WTC11 (cell line): ENCODE data around the gene TPM2. TPM values are rescaled to one million over a fixed set of nuclear protein-coding genes. Genes with fewer than 3 reads are reported as not detected.

Source experiments
- ATAC-seq: fragments of 200-7000 bp; cut with Tn5 transposase; 2 replicates; pipeline ENCODE4 v1.10.0; 2021; ENCODE audit warnings: mild to moderate bottlenecking, moderate library complexity
- CTCF ChIA-PET: fragments of 300-600 bp; sonication (Branson Sonifier 250); formaldehyde crosslinking; loops from one replicate; lab custom pipeline; 2021; ENCODE audit warnings: antibody characterized with exemption; lab: Charles Lee
- POLR2A ChIA-PET: fragments of 350-600 bp; sonication (Branson Sonifier 250); formaldehyde crosslinking; loops from one replicate; lab custom pipeline; 2021; ENCODE audit warnings: antibody characterized with exemption; lab: Charles Lee
- DNase-seq: peaks from one replicate; pipeline ENCODE4 v3.0.0; 2021; ENCODE audit warnings: low spot score
- H3K27ac Mint-ChIP-seq: 2 replicates; pipeline ENCODE4 v1.8.0; 2021; ENCODE audit warnings: mixed read lengths
- H3K27me3 Mint-ChIP-seq: 2 replicates; pipeline ENCODE4 v1.8.0; 2021; ENCODE audit warnings: low read depth, mild to moderate bottlenecking, moderate library complexity, mixed read lengths
- H3K36me3 Mint-ChIP-seq: 2 replicates; pipeline ENCODE4 v1.8.0; 2021; ENCODE audit warnings: mixed read lengths
- H3K4me1 Mint-ChIP-seq: 2 replicates; pipeline ENCODE4 v1.8.0; 2022; ENCODE audit warnings: mixed read lengths
- H3K4me3 Mint-ChIP-seq: 2 replicates; pipeline ENCODE4 v1.8.0; 2021; ENCODE audit warnings: mild to moderate bottlenecking, moderate library complexity, mixed read lengths
- H3K9me3 Mint-ChIP-seq: 2 replicates; pipeline ENCODE4 v1.8.0; 2021; ENCODE audit warnings: mixed read lengths
- ARID4B ChIP-seq: sonication (generic); formaldehyde crosslinking; IDR thresholded peaks from 2 replicates; pipeline ENCODE4 v1.8.0; 2023; ENCODE audit warnings: missing genetic modification reagents, mild to moderate bottlenecking, borderline replicate concordance
- ATF3 ChIP-seq: sonication (generic); formaldehyde crosslinking; conservative IDR thresholded peaks from 2 replicates; pipeline ENCODE4 v1.8.1; 2022; ENCODE audit warnings: mild to moderate bottlenecking, missing genetic modification reagents
- CBFB ChIP-seq: sonication (generic); formaldehyde crosslinking; IDR thresholded peaks from 2 replicates; pipeline ENCODE4 v1.8.1; 2022; ENCODE audit warnings: mild to moderate bottlenecking, low read depth, missing genetic modification reagents
- CDX4 ChIP-seq: fragments of 250-450 bp; sonication (Bioruptor Pico); IDR thresholded peaks from 2 replicates; pipeline ENCODE4 v1.9.0; 2021; ENCODE audit warnings: moderate library complexity, mild to moderate bottlenecking, inconsistent platforms, borderline replicate concordance
- CREM ChIP-seq: sonication (generic); formaldehyde crosslinking; IDR thresholded peaks from 2 replicates; pipeline ENCODE4 v1.8.1; 2022; ENCODE audit warnings: mild to moderate bottlenecking, missing genetic modification reagents, moderate library complexity
- FOXJ3 ChIP-seq: sonication (generic); formaldehyde crosslinking; IDR thresholded peaks from 2 replicates; pipeline ENCODE4 v1.9.0; 2021; ENCODE audit warnings: missing genetic modification reagents, mild to moderate bottlenecking, borderline replicate concordance
- FOXP1 ChIP-seq: sonication (generic); formaldehyde crosslinking; IDR thresholded peaks from 2 replicates; pipeline ENCODE4 v1.8.0; 2022; ENCODE audit warnings: missing genetic modification reagents, mild to moderate bottlenecking, moderate library complexity, borderline replicate concordance
- IRF2 ChIP-seq: sonication (generic); formaldehyde crosslinking; IDR thresholded peaks from 2 replicates; pipeline ENCODE4 v1.8.0; 2022; ENCODE audit warnings: low read depth, missing genetic modification reagents, borderline replicate concordance
- JUN ChIP-seq: sonication (generic); formaldehyde crosslinking; IDR thresholded peaks from 2 replicates; pipeline ENCODE4 v1.8.0; 2023; ENCODE audit warnings: mild to moderate bottlenecking, missing genetic modification reagents
- NR1H2 ChIP-seq: sonication (generic); formaldehyde crosslinking; IDR thresholded peaks from 2 replicates; pipeline ENCODE4 v1.9.0; 2021; ENCODE audit warnings: mild to moderate bottlenecking, moderate library complexity, missing genetic modification reagents
- NR2C2 ChIP-seq: sonication (generic); formaldehyde crosslinking; IDR thresholded peaks from 2 replicates; pipeline ENCODE4 v1.8.0; 2022; ENCODE audit warnings: mild to moderate bottlenecking, missing genetic modification reagents
- OVOL2 ChIP-seq: fragments of 250-450 bp; sonication (Bioruptor Pico); IDR thresholded peaks from 2 replicates; pipeline ENCODE4 v1.9.0; 2021; ENCODE audit warnings: mild to moderate bottlenecking, borderline replicate concordance
- SMAD4 ChIP-seq: sonication (generic); formaldehyde crosslinking; IDR thresholded peaks from 2 replicates; pipeline ENCODE4 v1.8.0; 2022; ENCODE audit warnings: mild to moderate bottlenecking, missing genetic modification reagents
- SOX15 ChIP-seq: fragments of 250-450 bp; sonication (Bioruptor Pico); IDR thresholded peaks from 2 replicates; pipeline ENCODE4 v1.9.0; 2021; ENCODE audit warnings: mild to moderate bottlenecking
- ZNF532 ChIP-seq: fragments of 250-450 bp; sonication (Bioruptor Pico); IDR thresholded peaks from 2 replicates; pipeline ENCODE4 v1.9.0; 2021; ENCODE audit warnings: mild to moderate bottlenecking, borderline replicate concordance
- total RNA-seq: library from RNA; stranded (reverse); gene quantifications from 3 replicates; pipeline ENCODE4 v1.2.3, GENCODE V29; 2021
- TF ChIP-seq, protein P1 (sequence below): fragments of 250-450 bp; sonication (Bioruptor Pico); IDR thresholded peaks from 2 replicates; pipeline ENCODE4 v2.1.2; 2022; ENCODE audit warnings: mild to moderate bottlenecking, moderate library complexity
- TF ChIP-seq, protein P2 (sequence below): sonication (generic); formaldehyde crosslinking; IDR thresholded peaks from 2 replicates; pipeline ENCODE4 v1.8.1; 2022; ENCODE audit warnings: low read depth, missing genetic modification reagents, borderline replicate concordance
- TF ChIP-seq, protein P3 (sequence below): sonication (generic); formaldehyde crosslinking; IDR thresholded peaks from 2 replicates; pipeline ENCODE4 v1.8.1; 2023; ENCODE audit warnings: mild to moderate bottlenecking, missing genetic modification reagents, moderate library complexity
- TF ChIP-seq, protein P4 (sequence below): sonication (generic); formaldehyde crosslinking; IDR thresholded peaks from 2 replicates; pipeline ENCODE4 v1.8.1; 2023; ENCODE audit warnings: mild to moderate bottlenecking, missing genetic modification reagents

TPM2 gene
- total RNA-seq, 1 experiment from 2014 or later = 146 TPM

DNA sequence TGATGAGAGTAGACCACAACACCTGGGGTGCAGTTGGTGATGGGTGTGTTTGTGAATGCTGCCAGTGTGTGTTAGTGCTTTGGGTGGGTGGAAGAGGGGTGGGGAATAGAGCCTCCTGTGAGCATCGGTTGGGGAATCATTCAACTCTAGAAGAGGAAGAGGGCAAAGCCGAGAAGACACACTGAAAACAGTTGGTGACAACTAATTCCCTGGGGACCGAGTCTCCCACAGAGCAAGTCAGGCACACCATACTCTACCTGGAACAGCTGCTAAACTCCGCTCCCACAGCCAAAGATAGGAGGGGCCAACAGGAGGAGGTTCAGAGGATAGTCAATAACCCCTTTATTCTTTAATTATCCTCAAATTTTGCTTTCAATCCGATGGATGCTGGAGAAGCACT is 23.2 kb downstream of the TPM2 start:
- Mint-ChIP-seq H3K4me3 (no peak overlapping the region), H3K36me3 (peaks cover 18% of the 10 kb centered on the region), H3K27me3 (no peaks in the 10 kb centered on the region; the same call in 1 of the 2 replicates), H3K9me3 (peaks cover 7% of the 10 kb centered on the region), H3K4me1 (peaks cover 24% of the 10 kb centered on the region), H3K27ac (no peak overlapping the region)
- ChIA-PET CTCF (interaction anchor here (2.9 to 3.8 kb wide), 2 partner anchors 10 to 55 kb away, joined by 18 to 41 read pairs; no protein-coding TSS in a partner anchor), POLR2A (no interaction called here)
- no peak for TF ChIP-seq FOXP1 (CRISPR knock-in tag)
- TF ChIP-seq FOXJ3 (CRISPR knock-in tag) = no peak
- TF ChIP-seq, protein P1, sequence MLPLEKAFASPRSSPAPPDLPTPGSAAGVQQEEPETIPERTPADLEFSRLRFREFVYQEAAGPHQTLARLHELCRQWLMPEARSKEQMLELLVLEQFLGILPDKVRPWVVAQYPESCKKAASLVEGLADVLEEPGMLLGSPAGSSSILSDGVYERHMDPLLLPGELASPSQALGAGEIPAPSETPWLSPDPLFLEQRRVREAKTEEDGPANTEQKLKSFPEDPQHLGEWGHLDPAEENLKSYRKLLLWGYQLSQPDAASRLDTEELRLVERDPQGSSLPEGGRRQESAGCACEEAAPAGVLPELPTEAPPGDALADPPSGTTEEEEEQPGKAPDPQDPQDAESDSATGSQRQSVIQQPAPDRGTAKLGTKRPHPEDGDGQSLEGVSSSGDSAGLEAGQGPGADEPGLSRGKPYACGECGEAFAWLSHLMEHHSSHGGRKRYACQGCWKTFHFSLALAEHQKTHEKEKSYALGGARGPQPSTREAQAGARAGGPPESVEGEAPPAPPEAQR (CRISPR knock-in tag) = no peak
- TF ChIP-seq, protein P2, sequence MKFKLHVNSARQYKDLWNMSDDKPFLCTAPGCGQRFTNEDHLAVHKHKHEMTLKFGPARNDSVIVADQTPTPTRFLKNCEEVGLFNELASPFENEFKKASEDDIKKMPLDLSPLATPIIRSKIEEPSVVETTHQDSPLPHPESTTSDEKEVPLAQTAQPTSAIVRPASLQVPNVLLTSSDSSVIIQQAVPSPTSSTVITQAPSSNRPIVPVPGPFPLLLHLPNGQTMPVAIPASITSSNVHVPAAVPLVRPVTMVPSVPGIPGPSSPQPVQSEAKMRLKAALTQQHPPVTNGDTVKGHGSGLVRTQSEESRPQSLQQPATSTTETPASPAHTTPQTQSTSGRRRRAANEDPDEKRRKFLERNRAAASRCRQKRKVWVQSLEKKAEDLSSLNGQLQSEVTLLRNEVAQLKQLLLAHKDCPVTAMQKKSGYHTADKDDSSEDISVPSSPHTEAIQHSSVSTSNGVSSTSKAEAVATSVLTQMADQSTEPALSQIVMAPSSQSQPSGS = no peak
- TF ChIP-seq NR2C2 (CRISPR knock-in tag) = no peak
- TF ChIP-seq OVOL2 (CRISPR knock-in tag) = no peak
- no peak for TF ChIP-seq IRF2 (CRISPR knock-in tag)
- no peak for TF ChIP-seq CBFB (CRISPR knock-in tag)
- TF ChIP-seq NR1H2 (CRISPR knock-in tag) = no peak
- TF ChIP-seq CDX4 (CRISPR knock-in tag) = no peak
- TF ChIP-seq, protein P3, sequence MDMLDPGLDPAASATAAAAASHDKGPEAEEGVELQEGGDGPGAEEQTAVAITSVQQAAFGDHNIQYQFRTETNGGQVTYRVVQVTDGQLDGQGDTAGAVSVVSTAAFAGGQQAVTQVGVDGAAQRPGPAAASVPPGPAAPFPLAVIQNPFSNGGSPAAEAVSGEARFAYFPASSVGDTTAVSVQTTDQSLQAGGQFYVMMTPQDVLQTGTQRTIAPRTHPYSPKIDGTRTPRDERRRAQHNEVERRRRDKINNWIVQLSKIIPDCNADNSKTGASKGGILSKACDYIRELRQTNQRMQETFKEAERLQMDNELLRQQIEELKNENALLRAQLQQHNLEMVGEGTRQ (CRISPR knock-in tag) = no peak
- TF ChIP-seq ZNF532 (CRISPR knock-in tag) = no peak
- no peak for ATAC-seq
- no peak for DNase-seq

GRCh38 chr9:35666045-35666444 is 23.7 kb downstream of the TPM2 start:
- H3K27ac Mint-ChIP-seq = no peak overlapping the region
- peaks cover 24% of the 10 kb centered on the region for H3K4me1 Mint-ChIP-seq
- CTCF ChIA-PET = interaction anchor here (1.7 to 10.2 kb wide), 9 partner anchors 10 to 216 kb away, joined by 4 to 127 read pairs (median 14); partner anchors contain the start of genes TESK1 and TPM2
- H3K9me3 Mint-ChIP-seq = peaks cover 7% of the 10 kb centered on the region
- DNase-seq = no peak
- POLR2A ChIA-PET = interaction anchor here (2.7 kb wide), 1 partner anchor 14 kb away, joined by 9 read pairs; no protein-coding TSS in a partner anchor
- H3K27me3 Mint-ChIP-seq = no peaks in the 10 kb centered on the region; the same call in 1 of the 2 replicates
- peaks cover 21% of the 10 kb centered on the region for H3K36me3 Mint-ChIP-seq
- H3K4me3 Mint-ChIP-seq = no peak overlapping the region
- no peak for ATAC-seq
- TF ChIP-seq SOX15 (CRISPR knock-in tag) (no peak), CREM (CRISPR knock-in tag) (no peak), ATF3 (no peak), ARID4B (CRISPR knock-in tag) (no peak), JUN (CRISPR knock-in tag) (no peak), SMAD4 (CRISPR knock-in tag) (no peak)
- TF ChIP-seq, protein P4, sequence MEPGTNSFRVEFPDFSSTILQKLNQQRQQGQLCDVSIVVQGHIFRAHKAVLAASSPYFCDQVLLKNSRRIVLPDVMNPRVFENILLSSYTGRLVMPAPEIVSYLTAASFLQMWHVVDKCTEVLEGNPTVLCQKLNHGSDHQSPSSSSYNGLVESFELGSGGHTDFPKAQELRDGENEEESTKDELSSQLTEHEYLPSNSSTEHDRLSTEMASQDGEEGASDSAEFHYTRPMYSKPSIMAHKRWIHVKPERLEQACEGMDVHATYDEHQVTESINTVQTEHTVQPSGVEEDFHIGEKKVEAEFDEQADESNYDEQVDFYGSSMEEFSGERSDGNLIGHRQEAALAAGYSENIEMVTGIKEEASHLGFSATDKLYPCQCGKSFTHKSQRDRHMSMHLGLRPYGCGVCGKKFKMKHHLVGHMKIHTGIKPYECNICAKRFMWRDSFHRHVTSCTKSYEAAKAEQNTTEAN (CRISPR knock-in tag) = no peak
